Hypothalamus (tissue), 51 donors: ENCODE data around the gene DYNLT5.
A peak's percentile ranks its signal among the peaks of the same experiment; 100 is the strongest.
"Not testable (repeated sequence)": the region's sequence is repeated elsewhere in the genome, so short reads cannot be mapped to it uniquely, and the experiment has no call there.

Experiments used
- DNase-seq, 51 donors: peaks; one replicate each; lab custom pipeline; 2025; lab: John Stamatoyannopoulos, UW

The DYNLT5 gene, protein sequence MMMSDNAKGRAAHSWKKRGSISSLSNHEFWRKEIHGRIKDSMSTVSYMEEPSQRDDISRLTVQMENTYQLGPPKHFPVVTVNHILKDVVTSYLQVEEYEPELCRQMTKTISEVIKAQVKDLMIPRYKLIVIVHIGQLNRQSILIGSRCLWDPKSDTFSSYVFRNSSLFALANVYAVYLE

DNA sequence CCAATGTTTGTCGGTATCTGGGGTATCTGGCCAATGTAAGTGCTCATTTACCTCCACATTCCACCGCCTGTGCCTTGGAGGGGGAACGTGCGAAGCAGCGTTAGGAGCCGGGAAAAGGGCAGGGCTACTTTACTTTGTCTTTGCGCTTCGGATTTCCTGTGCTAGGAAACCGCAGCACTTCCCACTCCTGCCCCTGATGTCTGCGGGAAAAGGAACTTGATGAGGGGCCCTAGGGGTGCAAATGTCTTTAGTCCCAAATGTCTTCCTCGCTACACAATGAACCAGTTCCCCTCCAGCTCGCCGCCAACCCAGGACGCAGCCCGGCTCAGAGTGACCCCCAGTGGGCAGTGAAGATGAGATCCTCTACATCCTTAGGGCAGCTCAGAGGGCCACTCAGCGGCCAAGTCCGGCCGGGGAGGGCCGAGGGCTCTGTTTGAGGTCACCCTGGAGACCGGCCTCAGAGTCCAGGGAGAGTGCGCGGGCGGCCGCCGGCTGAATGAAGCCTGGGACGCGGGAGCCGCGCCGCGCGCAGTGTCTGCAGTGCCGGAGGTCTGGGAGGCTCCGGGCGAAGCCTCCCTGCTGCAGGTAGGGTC lies at the start of gene DYNLT5:
TSS of gene DYNLT5 (plus strand) at position 460 of the 593 bp plus-strand sequence. CDS start 2,200 bp downstream, outside the sequence.
- DNase-seq = peak in 46 of 51 donors; percentile 3 to 74 (median 39)

DNA sequence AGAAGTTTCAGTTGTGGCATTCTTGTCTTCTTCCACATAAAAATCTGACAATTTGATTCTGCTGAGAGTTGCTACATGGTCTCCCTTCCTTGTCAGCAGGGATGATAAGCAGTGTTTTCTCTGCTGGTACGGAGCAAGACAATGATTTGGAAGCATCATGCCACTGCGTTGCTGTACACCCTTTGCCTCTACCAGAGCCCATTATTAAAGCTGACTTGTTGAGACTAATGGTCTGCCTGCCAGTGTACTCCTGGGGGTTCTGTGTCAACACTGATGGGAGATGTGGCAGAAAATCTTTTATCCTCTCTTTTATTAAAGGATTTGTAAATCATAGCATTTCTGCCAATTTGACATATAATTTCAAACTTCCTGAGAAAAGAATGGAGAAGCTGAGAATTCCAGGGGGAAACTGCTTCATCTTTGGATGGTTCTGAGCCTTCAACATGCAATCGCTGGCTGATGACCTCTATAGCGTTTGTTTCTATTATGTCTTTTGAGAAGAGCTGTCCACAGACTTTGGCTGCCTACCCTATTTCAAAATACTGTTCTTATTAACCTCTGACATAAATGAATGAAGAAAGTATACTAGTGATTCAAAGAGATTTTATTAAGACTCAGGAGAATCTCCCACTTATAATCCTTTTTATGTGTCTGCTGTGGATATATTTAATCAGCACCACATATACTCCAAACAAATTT lies 47.9 kb upstream of the DYNLT5 start:
- no peak for DNase-seq

DNA sequence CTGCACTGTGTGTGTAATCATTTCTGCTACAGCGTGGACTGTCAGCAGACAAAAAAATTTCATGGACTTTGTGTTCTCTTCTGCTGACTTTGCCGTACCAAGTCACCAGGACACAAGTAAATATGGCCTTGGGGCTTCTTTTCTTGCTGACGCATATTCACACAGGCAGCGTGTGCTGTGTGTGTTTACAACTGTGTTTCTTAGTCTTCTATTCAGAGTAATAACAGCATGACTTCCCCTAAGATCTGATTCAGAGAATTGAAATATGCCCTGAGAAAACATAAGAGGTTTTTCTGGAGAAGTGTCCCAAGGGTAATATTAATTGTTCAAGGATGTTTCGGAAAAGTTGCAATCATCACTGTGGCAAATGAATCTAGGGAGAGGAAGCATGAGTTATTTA lies 47.1 kb upstream of the DYNLT5 start:
- no peak for DNase-seq

DNA sequence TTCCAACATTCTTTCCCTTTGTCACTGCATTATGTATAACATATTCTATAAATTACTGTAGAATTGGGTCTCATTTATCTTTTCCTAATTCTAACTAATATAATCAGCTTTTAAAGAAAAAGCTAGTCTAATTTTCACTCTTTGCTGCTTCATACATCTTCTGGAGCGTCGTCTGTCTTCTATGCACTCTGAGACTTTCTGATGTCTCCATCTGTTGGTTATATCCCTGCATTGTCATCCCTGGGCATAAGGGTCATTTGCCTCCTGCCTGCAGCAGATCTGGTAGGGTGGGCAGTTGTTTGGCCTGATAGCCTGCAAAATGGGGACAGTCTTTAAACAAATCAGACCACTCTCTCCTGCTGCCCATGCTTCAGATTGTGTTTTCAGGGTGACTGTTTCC lies 40.8 kb upstream of the DYNLT5 start:
- peak in 1 of 51 donors; percentile 3 for DNase-seq

DNA sequence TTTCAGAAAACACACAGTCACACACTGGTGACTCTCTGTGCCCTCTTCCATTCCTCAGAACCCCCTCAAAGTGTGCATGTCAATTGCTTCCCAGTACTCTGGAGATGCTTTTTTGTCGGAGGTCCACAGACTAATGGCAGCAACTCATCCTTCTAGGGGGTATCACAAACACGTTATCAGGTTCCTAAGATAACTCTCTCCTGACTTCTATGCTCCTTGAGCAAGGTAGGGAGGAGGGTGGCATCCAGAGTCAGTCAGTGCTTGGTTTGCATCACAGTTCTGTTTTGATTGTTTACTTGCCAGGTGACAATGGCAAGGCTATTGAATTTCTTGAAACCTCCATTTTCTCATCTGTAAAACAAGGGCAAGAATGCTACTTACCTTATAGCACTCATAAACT lies 39.4 kb upstream of the DYNLT5 start:
- DNase-seq = no peak

DNA sequence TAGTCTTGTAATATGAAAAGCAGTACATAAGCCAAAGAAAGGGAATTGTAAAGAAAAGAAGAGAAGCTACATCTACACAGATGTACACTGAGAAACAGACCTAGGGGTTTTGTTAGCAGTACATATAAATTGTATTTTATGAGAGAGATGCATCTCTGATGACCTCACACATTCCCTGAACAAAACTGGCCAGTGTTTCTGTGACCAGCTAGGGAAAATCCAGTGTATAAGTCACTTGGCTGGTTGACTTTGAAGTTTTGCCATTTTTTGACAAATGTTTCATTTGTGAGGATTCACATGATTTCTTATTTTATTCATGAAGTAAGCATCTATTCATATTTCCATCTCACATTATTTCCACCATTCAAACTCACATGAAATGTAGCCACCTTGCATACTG lies 28.3 kb upstream of the DYNLT5 start:
- no peak for DNase-seq

DNA sequence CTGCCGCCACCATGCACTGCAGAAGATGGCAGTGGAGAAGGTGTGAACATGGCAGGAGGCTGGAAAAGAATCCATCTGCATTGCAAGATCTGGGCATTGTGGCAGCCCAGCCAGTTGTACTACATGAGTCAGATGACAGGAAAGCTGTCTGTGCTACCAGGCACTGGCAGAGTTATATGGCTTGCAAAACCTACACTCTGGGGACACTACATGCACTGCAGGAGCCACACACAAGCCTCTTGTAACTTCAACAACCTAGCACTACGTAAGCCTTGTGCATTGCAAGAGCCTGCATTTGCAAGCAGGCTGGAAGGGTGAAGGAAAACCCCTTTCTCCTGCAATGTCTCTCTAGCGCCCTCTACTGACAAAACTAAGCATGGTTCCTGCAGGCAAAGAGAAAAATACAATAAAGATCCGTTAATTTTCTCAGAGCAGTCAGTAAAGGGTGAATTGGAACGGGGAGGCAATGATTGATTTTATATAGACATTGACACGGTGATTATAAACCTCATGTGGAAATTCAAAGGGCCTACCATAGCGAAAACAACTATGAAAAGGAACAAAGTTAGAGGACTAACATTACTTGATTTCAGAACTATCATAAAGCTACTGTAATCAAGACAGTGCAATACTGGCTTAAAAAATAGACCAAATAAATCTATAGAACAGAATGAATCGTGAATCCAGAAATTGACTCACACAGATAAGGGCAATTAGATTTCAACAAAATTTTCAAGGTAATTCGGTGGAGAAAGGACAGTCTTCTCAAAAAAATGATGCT lies 26.2 kb upstream of the DYNLT5 start:
- DNase-seq = peak in 36 of 51 donors; percentile 4 to 62 (median 21)

DNA sequence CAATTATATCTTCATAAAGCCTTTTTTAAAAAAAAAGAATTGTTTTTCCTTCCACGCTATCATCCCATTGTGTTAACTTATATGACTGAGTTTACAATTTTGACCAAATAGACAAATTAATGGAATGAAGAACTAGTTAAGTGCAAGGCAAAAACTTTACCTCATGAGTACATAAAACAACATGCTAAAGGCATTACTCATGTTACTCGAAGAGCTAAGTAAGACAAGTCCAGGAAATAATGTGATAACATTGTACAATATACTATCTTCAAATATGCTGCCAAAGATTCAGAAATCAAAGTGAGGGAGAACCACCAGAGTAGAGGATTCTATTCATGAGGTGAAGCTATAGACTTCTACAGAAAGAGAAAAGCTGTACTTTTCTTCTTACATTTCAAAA lies 24.2 kb upstream of the DYNLT5 start:
- no peak for DNase-seq

DNA sequence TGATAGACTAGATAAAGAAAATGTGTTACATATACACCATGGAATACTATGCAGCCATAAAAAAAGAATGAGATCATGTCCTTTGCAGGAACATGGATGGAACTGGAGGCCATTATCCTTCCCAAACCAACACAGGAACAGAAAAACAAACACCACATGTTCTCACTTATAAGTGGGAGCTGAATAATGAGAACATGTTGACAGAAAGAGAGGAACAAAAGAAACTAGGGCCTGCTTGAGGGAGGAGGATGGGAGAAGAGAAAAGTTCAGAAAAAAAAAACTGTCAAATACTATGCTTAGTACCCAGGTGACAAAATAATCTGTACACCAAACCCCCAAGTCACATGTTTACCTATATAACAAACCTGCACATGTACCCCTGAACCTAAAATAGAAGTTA lies 23.5 kb upstream of the DYNLT5 start:
- not testable (repeated sequence) for DNase-seq

DNA sequence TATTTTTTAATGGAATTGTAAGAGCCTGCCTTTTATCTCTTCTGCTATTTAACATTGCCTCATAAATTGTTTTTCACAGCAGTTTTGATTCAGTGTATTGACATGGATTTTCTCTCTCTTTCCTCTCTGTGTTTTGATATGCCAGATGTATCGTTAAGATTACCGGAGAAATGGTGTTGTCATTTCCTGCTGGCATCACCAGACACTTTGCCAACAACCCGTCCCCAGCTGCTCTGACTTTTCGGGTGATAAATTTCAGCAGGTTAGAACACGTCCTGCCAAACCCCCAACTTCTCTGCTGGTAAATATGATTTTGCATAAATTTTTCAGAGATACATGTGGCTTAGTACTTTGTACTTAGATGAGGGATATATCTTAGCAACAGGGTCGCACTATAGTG lies 23.1 kb upstream of the DYNLT5 start:
- no peak for DNase-seq

DNA sequence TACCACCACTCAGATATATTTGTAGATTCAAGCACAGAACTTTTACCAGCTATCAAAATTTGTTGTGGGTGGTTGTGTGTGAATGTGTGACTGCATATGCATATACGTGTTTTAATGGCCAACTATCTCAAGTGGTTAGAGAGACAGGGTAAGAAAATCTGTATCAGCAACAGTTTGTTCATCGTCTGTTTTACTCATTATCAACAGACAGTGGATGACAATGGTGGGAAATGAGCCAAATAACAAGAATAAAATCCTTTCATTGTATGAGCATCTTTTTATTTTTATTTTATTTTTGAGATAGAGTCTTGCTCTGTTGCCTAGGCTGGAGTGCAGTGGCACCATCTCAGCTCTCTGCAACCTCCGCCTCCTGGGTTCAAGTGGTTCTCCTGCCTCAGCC lies 22.7 kb upstream of the DYNLT5 start:
- no peak for DNase-seq

DNA sequence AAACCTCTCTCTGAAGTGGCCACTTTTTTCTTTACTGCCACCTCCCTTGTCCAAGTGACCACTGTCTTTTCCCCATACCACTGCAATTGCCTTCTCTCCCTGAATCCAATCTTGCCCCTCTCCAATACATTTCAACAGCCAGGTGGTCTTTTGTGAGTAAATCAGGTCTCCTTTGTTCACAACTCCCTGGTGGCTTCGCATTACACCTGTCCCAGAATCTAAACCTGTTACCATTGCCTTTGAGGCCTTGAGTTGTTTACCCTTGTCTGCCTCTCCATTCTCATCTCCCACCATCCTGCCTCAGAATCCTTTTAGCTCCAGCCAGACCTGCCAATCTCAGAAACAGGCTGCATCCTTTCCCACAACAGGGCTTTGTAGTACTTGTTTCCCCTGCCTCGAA lies 21.8 kb upstream of the DYNLT5 start:
- no peak for DNase-seq

DNA sequence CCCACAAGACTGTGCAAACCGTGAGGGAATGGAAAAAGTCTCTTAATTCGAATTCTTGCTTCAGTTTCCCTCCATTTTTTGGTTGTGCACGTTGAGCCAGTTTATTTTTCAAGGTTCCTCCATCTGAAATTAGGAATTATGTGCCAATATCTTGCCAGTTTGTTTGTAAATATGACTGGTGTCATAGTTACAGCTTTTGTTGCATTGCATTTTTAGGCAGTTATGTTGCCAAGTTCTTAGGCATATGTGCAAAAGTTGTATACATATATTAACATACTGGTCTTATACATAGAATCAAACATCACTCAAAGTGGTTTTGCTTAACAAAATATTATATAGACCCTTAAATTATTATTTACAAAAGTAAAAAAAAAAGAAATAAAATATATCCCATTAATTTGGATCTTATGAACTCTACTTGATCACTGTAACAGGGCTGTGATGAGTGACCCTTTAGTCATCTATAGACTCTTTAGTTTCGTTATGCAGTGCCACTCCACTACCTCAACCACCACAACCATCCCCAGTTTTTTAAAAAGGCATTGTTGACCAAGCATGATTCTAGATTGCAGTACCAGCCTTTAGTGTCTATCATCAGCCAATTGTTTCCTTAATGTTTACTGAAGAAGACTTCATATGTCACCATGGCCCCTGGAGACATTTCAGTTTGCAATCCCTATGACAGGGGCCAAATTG lies 20.9 kb upstream of the DYNLT5 start:
- DNase-seq = no peak

DNA sequence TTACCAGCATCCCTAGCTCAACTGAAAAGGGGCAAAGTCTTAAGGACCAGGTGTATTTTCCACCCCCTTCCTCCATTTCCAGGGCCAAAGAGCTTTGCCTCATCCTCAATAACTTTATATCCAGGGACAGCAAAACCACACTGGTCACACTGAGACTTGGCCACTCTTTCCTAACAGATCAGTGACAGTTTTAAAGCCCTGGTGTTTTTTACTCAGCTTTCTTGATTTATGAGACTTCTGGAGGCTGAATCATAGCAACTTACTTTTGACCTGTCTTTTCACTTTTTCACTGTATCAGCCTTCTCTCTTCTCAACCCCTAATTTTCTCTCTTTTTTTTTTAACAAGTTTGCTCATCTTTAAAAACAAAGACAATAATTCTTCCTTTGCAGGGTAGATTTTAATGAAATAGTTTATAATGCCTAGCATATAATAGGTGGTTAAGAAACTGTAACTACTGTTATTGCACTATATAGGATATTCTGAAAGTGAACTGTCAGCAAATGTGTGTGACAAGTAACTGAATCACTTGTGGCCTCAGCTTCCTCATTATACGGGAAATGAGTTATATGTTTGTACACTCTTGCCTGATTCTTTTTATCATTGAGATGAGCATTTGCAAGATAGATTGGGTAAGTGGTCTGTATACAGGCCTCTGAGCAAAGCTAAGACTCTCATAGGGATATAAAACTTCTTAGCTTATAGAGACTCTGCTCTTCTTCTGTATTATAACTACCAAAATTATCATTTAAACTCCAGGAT lies 19.7 kb upstream of the DYNLT5 start:
- DNase-seq = no peak

DNA sequence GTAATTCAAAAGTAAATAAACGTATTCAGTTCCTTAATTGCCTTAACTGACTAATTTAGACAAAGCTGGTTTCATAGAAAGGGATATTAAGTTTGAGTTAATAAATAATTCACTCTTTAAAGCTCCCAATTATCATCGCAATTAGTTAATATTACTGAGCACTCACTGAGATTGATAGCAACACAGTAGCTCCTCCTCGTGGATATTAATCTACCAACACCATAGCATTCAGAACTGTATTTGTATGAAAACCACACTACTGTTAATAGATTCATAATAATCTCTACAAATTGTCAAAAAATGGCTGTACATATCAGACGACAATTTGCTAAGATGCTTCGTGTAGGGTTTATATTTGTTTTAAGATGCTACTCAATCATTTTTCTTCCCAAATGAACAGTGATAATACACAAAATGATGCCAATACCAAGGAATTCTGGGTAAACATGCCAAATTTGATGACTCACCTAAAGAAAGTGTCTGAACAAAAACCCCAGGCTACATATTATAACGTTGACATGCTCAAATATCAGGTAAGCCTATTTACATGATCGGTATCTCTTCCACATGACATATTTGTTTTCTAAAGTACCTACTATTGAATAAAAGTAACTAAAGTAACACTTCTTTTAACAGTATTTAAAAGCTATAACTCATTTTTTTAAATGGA lies 18.8 kb upstream of the DYNLT5 start:
- DNase-seq = no peak

DNA sequence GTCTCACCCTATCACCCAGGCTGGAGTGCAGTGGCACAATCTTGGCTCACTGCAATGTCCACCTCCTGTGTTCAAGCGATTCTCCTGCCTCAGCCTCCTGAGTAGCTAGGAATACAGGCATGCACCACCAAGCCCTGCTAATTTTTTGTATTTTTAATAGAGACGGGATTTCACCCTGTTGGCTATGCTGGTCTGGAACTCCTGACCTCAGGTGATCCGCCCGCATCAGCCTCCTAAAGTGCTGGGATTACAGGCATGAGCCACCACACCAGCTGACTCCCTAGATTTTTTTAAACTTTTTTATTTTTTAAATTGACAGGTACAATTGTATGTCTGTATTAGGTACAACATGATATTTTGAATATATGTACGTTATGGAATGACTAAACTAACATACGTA lies 17.7 kb upstream of the DYNLT5 start:
- not testable (repeated sequence) for DNase-seq

DNA sequence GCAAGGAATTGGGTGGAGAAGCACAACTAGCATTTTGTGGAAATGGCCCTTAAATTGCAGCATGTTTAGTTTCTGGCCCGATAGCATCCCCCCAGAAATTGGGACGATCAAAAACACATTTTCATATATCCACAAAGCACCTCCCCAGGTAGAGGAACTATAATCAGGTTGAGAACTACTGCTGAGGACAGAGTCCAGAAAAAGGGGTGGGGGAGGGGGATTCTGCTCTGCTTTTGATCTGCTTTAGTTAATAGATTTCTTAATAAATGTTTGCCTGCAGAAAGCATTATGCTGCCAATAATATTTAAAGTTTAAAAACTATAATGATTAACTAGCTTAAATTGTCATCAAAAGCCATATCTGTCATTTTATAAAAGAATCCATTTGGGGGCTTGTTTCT lies 14.4 kb upstream of the DYNLT5 start:
- DNase-seq = no peak

DNA sequence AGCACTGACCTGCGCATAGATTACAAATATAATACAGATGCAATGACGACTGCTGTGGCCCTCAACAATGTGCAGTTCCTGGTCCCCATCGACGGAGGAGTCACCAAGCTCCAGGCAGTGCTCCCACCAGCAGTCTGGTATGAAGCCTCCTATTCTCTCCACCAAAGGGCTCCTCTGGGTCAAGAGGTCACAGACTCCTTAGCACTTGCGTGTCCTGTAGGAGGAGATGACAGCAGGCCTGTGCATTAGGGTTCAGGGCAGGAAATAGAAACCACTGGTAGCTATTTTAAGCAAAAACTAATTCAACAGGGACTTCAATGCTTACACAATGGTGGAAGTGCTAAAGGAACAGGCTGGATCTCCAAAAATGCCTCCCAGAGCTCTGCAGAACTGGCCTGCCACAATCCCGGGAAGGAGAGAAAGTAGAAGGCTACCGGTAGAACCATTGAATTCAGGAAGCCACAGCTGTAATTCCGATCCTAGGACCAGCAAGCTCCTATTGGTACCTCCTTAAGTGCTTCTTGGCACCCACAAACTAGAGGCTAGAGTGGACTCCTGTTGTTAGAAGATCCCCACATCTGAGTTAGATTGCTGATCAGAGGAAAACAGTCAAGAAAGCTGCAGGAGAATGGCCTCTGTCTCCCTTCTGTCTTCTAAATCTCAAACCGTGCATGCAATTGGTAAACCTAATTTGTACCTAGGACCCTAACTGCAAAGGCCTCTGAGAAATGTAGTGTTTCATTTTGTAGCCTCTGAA lies 12.7 kb upstream of the DYNLT5 start:
- DNase-seq = no peak

DNA sequence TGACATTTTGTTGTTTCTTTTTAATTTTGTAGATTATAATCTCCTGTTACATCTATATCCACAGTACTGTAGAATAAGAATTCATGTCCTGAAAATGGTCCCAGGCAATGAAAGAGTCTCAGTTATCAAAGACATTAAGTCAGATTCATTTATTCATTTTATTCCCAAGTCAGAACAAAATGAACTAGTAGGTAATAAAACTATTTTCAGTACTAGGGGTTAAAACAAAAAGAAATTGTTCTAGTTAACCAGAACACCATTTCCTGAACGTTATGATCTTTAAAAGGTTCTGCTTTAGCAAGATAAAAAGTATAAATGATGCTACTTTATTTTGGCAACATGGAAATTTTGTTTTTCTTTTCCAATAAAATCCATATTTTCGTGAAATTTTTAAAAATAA lies 6.8 kb upstream of the DYNLT5 start:
- no peak for DNase-seq
